ENCODE results near the gene INTS15. TPM values are rescaled to one million over a fixed set of nuclear protein-coding genes. Genes with fewer than 3 reads are reported as not detected.

Gene INTS15
- polyA plus RNA-seq, 1 donor from 2014 or later, result 36.2 TPM

- H3K9me3 ChIP-seq (ENCODE audit: low read length), result no peaks in the 10 kb centered on the region
- no peaks in the 10 kb centered on the region for H4K20me1 ChIP-seq (ENCODE audit: insufficient read depth)
- no peak overlapping the region for H2AFZ ChIP-seq (ENCODE audit: low read depth, low read length)
- H3K4me2 ChIP-seq (ENCODE audit: low read length), result no peak overlapping the region
- no peaks in the 10 kb centered on the region for H3F3A ChIP-seq (ENCODE audit: insufficient read depth, low read length, poor library complexity, severe bottlenecking)
- H3K36me3 ChIP-seq (ENCODE audit: insufficient read depth, low read length), result no peaks in the 10 kb centered on the region
- no peaks in the 10 kb centered on the region for H3K9me2 ChIP-seq (ENCODE audit: insufficient read depth, low read length)
- no peak for TF ChIP-seq EZH2 (IDR thresholded peaks at IDR 0.05; ENCODE audit: borderline replicate concordance, insufficient read depth, low read length, poor library complexity, severe bottlenecking)
- TF ChIP-seq POLR2AphosphoS5 (IDR thresholded peaks at IDR 0.05), result no peak
- no peak for TF ChIP-seq EP300 (conservative IDR thresholded peaks at IDR 0.05; ENCODE audit: poor library complexity, severe bottlenecking)
- TF ChIP-seq TAF1 (IDR thresholded peaks at IDR 0.05; ENCODE audit: low read depth), result no peak
- TF ChIP-seq REST (IDR thresholded peaks at IDR 0.05; ENCODE audit: borderline replicate concordance), result no peak
- no peak overlapping the region for H3K4me3 ChIP-seq (ENCODE audit: low read length)
- no peaks in the 10 kb centered on the region for H3K79me2 ChIP-seq (replicated peaks; ENCODE audit: insufficient read depth, low read length)
- no peaks in the 10 kb centered on the region for H3K27me3 ChIP-seq (ENCODE audit: insufficient read depth, low read depth, low read length)
- H3K27ac ChIP-seq (ENCODE audit: low read length), result no peak overlapping the region
- no peak overlapping the region for H3K9ac ChIP-seq (ENCODE audit: low read length)
Measured at GRCh38 chr7:6623589-6624245, 33.9 kb downstream of the INTS15 start.

GRCh38 chr7:6624246-6624611 is 34.4 kb downstream of the INTS15 start:
- H3K36me3 ChIP-seq (ENCODE audit: insufficient read depth, low read length), result no peaks in the 10 kb centered on the region
- no peaks in the 10 kb centered on the region for H3K9me2 ChIP-seq (ENCODE audit: insufficient read depth, low read length)
- no peak overlapping the region for H2AFZ ChIP-seq (ENCODE audit: low read depth, low read length)
- no peaks in the 10 kb centered on the region for H3F3A ChIP-seq (ENCODE audit: insufficient read depth, low read length, poor library complexity, severe bottlenecking)
- no peak for TF ChIP-seq POLR2AphosphoS5 (IDR thresholded peaks at IDR 0.05)
- H4K20me1 ChIP-seq (ENCODE audit: insufficient read depth), result no peaks in the 10 kb centered on the region
- H3K79me2 ChIP-seq (replicated peaks; ENCODE audit: insufficient read depth, low read length), result no peaks in the 10 kb centered on the region
- H3K9me3 ChIP-seq (ENCODE audit: low read length), result no peaks in the 10 kb centered on the region
- no peak overlapping the region for H3K27ac ChIP-seq (ENCODE audit: low read length)
- H3K9ac ChIP-seq (ENCODE audit: low read length), result no peak overlapping the region
- H3K4me3 ChIP-seq (ENCODE audit: low read length), result no peak overlapping the region
- no peaks in the 10 kb centered on the region for H3K27me3 ChIP-seq (ENCODE audit: insufficient read depth, low read depth, low read length)
- no peak overlapping the region for H3K4me2 ChIP-seq (ENCODE audit: low read length)

GRCh38 chr7:6628045-6628444 is 38.2 kb downstream of the INTS15 start:
- Histone ChIP-seq H3K9ac (ENCODE audit: low read length) (no peak overlapping the region), H3K36me3 (ENCODE audit: insufficient read depth, low read length) (no peaks in the 10 kb centered on the region)
- TF ChIP-seq REST (IDR thresholded peaks at IDR 0.05; ENCODE audit: borderline replicate concordance) (no peak), SMC3 (conservative IDR thresholded peaks at IDR 0.05; ENCODE audit: poor library complexity) (no peak), EZH2 (IDR thresholded peaks at IDR 0.05; ENCODE audit: borderline replicate concordance, insufficient read depth, low read length, poor library complexity, severe bottlenecking) (no peak), POLR2AphosphoS5 (IDR thresholded peaks at IDR 0.05) (no peak)

More at GRCh38 chr7:6628045-6628444, 38.2 kb downstream of the INTS15 start:
- no peak overlapping the region for H3K4me3 ChIP-seq (ENCODE audit: low read length)
- H3F3A ChIP-seq (ENCODE audit: insufficient read depth, low read length, poor library complexity, severe bottlenecking), result no peaks in the 10 kb centered on the region
- no peaks in the 10 kb centered on the region for H3K27me3 ChIP-seq (ENCODE audit: insufficient read depth, low read depth, low read length)
- H3K27ac ChIP-seq (ENCODE audit: low read length), result no peak overlapping the region
- no peaks in the 10 kb centered on the region for H3K79me2 ChIP-seq (replicated peaks; ENCODE audit: insufficient read depth, low read length)
- H3K4me2 ChIP-seq (ENCODE audit: low read length), result no peak overlapping the region
- H3K9me2 ChIP-seq (ENCODE audit: insufficient read depth, low read length), result no peaks in the 10 kb centered on the region
- H2AFZ ChIP-seq (ENCODE audit: low read depth, low read length), result no peak overlapping the region
- H4K20me1 ChIP-seq (ENCODE audit: insufficient read depth), result no peaks in the 10 kb centered on the region
- H3K9me3 ChIP-seq (ENCODE audit: low read length), result no peaks in the 10 kb centered on the region
